ENCODE results near the gene LRRC63. TPM values are rescaled to one million over a fixed set of nuclear protein-coding genes. Genes with fewer than 3 reads are reported as not detected.

The LRRC63 gene
- total RNA-seq, 1 experiment from 2014 or later, result not detected

- Histone ChIP-seq H3K36me3 (replicated peaks; ENCODE audit: control insufficient read depth, insufficient read depth, low read length) (no peaks in the 10 kb centered on the region), H3K27me3 (ENCODE audit: control insufficient read depth, insufficient read depth, low read length) (peaks cover 2% of the 10 kb centered on the region; the same call in 1 of the 2 replicates), H3K4me3 (ENCODE audit: insufficient read depth, low read depth, low read length) (no peak overlapping the region)
- no peak for DNase-seq
These were observed 38.1 kb upstream of the LRRC63 start for GRCh38 chr13:46173656-46174055.

- DNase-seq, result no peak
- Histone ChIP-seq H3K36me3 (replicated peaks; ENCODE audit: control insufficient read depth, insufficient read depth, low read length) (no peaks in the 10 kb centered on the region), H3K4me3 (ENCODE audit: insufficient read depth, low read depth, low read length) (no peak overlapping the region), H3K27me3 (ENCODE audit: control insufficient read depth, insufficient read depth, low read length) (no peaks in the 10 kb centered on the region)
These were observed 35.0 kb upstream of the LRRC63 start for GRCh38 chr13:46176756-46177155.

- Histone ChIP-seq H3K4me3 (ENCODE audit: insufficient read depth, low read depth, low read length) (no peak overlapping the region), H3K36me3 (replicated peaks; ENCODE audit: control insufficient read depth, insufficient read depth, low read length) (no peaks in the 10 kb centered on the region), H3K27me3 (ENCODE audit: control insufficient read depth, insufficient read depth, low read length) (no peaks in the 10 kb centered on the region)
- DNase-seq, result no peak
These were observed 33.6 kb upstream of the LRRC63 start for GRCh38 chr13:46178143-46178542.

GRCh38 chr13:46178821-46179220 lies 32.9 kb upstream of the LRRC63 start:
- DNase-seq, result no peak
- H3K36me3 ChIP-seq (replicated peaks; ENCODE audit: control insufficient read depth, insufficient read depth, low read length), result no peaks in the 10 kb centered on the region
- H3K27me3 ChIP-seq (ENCODE audit: control insufficient read depth, insufficient read depth, low read length), result no peaks in the 10 kb centered on the region
- H3K4me3 ChIP-seq (ENCODE audit: insufficient read depth, low read depth, low read length), result no peak overlapping the region

- H3K36me3 ChIP-seq (replicated peaks; ENCODE audit: control insufficient read depth, insufficient read depth, low read length), result no peaks in the 10 kb centered on the region
- H3K4me3 ChIP-seq (ENCODE audit: insufficient read depth, low read depth, low read length), result no peak overlapping the region
- H3K27me3 ChIP-seq (ENCODE audit: control insufficient read depth, insufficient read depth, low read length), result no peaks in the 10 kb centered on the region
- no peak for DNase-seq
These were observed 32.2 kb upstream of the LRRC63 start for GRCh38 chr13:46179491-46179908.

- no peak for DNase-seq
These were observed 31.6 kb upstream of the LRRC63 start for GRCh38 chr13:46179969-46180763.

GRCh38 chr13:46181377-46181839 lies 30.3 kb upstream of the LRRC63 start:
- Histone ChIP-seq H3K36me3 (replicated peaks; ENCODE audit: control insufficient read depth, insufficient read depth, low read length) (no peaks in the 10 kb centered on the region), H3K27me3 (ENCODE audit: control insufficient read depth, insufficient read depth, low read length) (no peaks in the 10 kb centered on the region), H3K4me3 (ENCODE audit: insufficient read depth, low read depth, low read length) (no peak overlapping the region)
- DNase-seq, result no peak

More at GRCh38 chr13:46179969-46180763, 31.6 kb upstream of the LRRC63 start:
- Histone ChIP-seq H3K36me3 (replicated peaks; ENCODE audit: control insufficient read depth, insufficient read depth, low read length) (no peaks in the 10 kb centered on the region), H3K27me3 (ENCODE audit: control insufficient read depth, insufficient read depth, low read length) (no peaks in the 10 kb centered on the region), H3K4me3 (ENCODE audit: insufficient read depth, low read depth, low read length) (no peak overlapping the region)

- Histone ChIP-seq H3K4me3 (ENCODE audit: insufficient read depth, low read depth, low read length) (no peak within 1 kb of the TSS), H3K27me3 (ENCODE audit: control insufficient read depth, insufficient read depth, low read length) (no peaks in the 10 kb centered on the region), H3K36me3 (replicated peaks; ENCODE audit: control insufficient read depth, insufficient read depth, low read length) (no peaks in the 10 kb centered on the region)
- DNase-seq, result no peak
These were observed 29.8 kb upstream of the LRRC63 start, which contains the start of gene LCP1 for GRCh38 chr13:46181840-46182490. Gene LCP1 (minus strand): TSS chr13:46182177. CDS start chr13:46159662, 22,515 bp downstream.

GRCh38 chr13:46182491-46182877 lies 29.2 kb upstream of the LRRC63 start:
- H3K4me3 ChIP-seq (ENCODE audit: insufficient read depth, low read depth, low read length), result no peak overlapping the region
- no peaks in the 10 kb centered on the region for H3K36me3 ChIP-seq (replicated peaks; ENCODE audit: control insufficient read depth, insufficient read depth, low read length)
- no peak for DNase-seq
- no peaks in the 10 kb centered on the region for H3K27me3 ChIP-seq (ENCODE audit: control insufficient read depth, insufficient read depth, low read length)

GRCh38 chr13:46183018-46183946 lies 28.4 kb upstream of the LRRC63 start:
- DNase-seq, result no peak
- Histone ChIP-seq H3K36me3 (replicated peaks; ENCODE audit: control insufficient read depth, insufficient read depth, low read length) (no peaks in the 10 kb centered on the region), H3K4me3 (ENCODE audit: insufficient read depth, low read depth, low read length) (no peak overlapping the region), H3K27me3 (ENCODE audit: control insufficient read depth, insufficient read depth, low read length) (no peaks in the 10 kb centered on the region)

- Histone ChIP-seq H3K4me3 (ENCODE audit: insufficient read depth, low read depth, low read length) (no peak overlapping the region), H3K27me3 (ENCODE audit: control insufficient read depth, insufficient read depth, low read length) (no peaks in the 10 kb centered on the region), H3K36me3 (replicated peaks; ENCODE audit: control insufficient read depth, insufficient read depth, low read length) (no peaks in the 10 kb centered on the region)
- peak; percentile 70 for DNase-seq
These were observed 27.4 kb upstream of the LRRC63 start for GRCh38 chr13:46184277-46184699.

GRCh38 chr13:46185634-46186033 lies 26.1 kb upstream of the LRRC63 start:
- Histone ChIP-seq H3K27me3 (ENCODE audit: control insufficient read depth, insufficient read depth, low read length) (no peaks in the 10 kb centered on the region), H3K4me3 (ENCODE audit: insufficient read depth, low read depth, low read length) (no peak overlapping the region), H3K36me3 (replicated peaks; ENCODE audit: control insufficient read depth, insufficient read depth, low read length) (no peaks in the 10 kb centered on the region)
- no peak for DNase-seq

GRCh38 chr13:46192412-46192811 lies 19.3 kb upstream of the LRRC63 start:
- H3K27me3 ChIP-seq (ENCODE audit: control insufficient read depth, insufficient read depth, low read length), result no peaks in the 10 kb centered on the region
- no peak for DNase-seq
- H3K4me3 ChIP-seq (ENCODE audit: insufficient read depth, low read depth, low read length), result no peak overlapping the region
- no peaks in the 10 kb centered on the region for H3K36me3 ChIP-seq (replicated peaks; ENCODE audit: control insufficient read depth, insufficient read depth, low read length)

GRCh38 chr13:46195016-46195415 lies 16.7 kb upstream of the LRRC63 start:
- Histone ChIP-seq H3K27me3 (ENCODE audit: control insufficient read depth, insufficient read depth, low read length) (no peaks in the 10 kb centered on the region), H3K4me3 (ENCODE audit: insufficient read depth, low read depth, low read length) (no peak overlapping the region), H3K36me3 (replicated peaks; ENCODE audit: control insufficient read depth, insufficient read depth, low read length) (no peaks in the 10 kb centered on the region)
- DNase-seq, result no peak
